SK-N-SH (cell line): ENCODE data around the gene TMEM132D. TPM values are rescaled to one million over a fixed set of nuclear protein-coding genes. Genes with fewer than 3 reads are reported as not detected.

Source experiments
- CTCF ChIA-PET: fragments of 300-600, 350-600 bp; formaldehyde crosslinking; extraction: SDS; loops from one replicate; lab custom pipeline; 2021; lab: Yijun Ruan, JAX
- POLR2A ChIA-PET: fragments of 350-600 bp; sonication (Branson Sonifier 250); formaldehyde crosslinking; extraction: SDS; loops from one replicate; lab custom pipeline; 2020; ENCODE audit warnings: antibody characterized with exemption, inconsistent platforms; lab: Yijun Ruan, JAX
- DNase-seq: peaks from one replicate; pipeline ENCODE4 v3.0.0; 2012
- H2AFZ ChIP-seq: fragments of 200-600 bp; sonication (generic); 2 replicates; pipeline ENCODE4 v1.8.1; 2016; ENCODE audit warnings: antibody characterized with exemption, mild to moderate bottlenecking, low read depth
- H3F3A ChIP-seq: fragments of 200-600 bp; sonication (generic); replicated peaks from 2 replicates; pipeline ENCODE3; 2016; ENCODE audit warnings: antibody characterized with exemption, mild to moderate bottlenecking; ENCODE audit not compliant: insufficient read depth
- H3K27ac ChIP-seq, 2 experiments: fragments of 200-500 bp in 1 of 2; fragments of 200-600 bp in 1 of 2; sonication (Bioruptor generic) in 1 of 2; sonication (generic), shearing (Covaris generic) in 1 of 2; 2 replicates each; pipeline versions ENCODE4 v1.5.1 to v1.6.1; 2014 to 2016; ENCODE audit warnings: low read depth in 2 of 2, inconsistent platforms in 1 of 2, low read length in 1 of 2, mild to moderate bottlenecking in 1 of 2, mixed read lengths in 1 of 2
- H3K27me3 ChIP-seq: fragments of 200-600 bp; sonication (generic), shearing (Covaris generic); 2 replicates; pipeline ENCODE4 v1.6.1; 2016; ENCODE audit warnings: mixed run types; ENCODE audit not compliant: insufficient read depth
- H3K36me3 ChIP-seq, 2 experiments: fragments of 200-500 bp in 1 of 2; fragments of 200-600 bp in 1 of 2; sonication (Bioruptor generic) in 1 of 2; sonication (generic) in 1 of 2; replicated peaks in 1 of 2; 2 replicates each; pipeline versions ENCODE3 to v1.5.1; 2014 to 2016; ENCODE audit warnings: low read length in 1 of 2, mild to moderate bottlenecking in 1 of 2; ENCODE audit not compliant: insufficient read depth in 2 of 2, control insufficient read depth in 1 of 2
- H3K4me1 ChIP-seq, 2 experiments: fragments of 200-500 bp in 1 of 2; fragments of 200-600 bp in 1 of 2; sonication (Bioruptor generic) in 1 of 2; sonication (generic), shearing (Covaris generic) in 1 of 2; 2 replicates each; pipeline versions ENCODE4 v1.5.1 to v1.6.1; 2014 to 2016; ENCODE audit warnings: low read depth in 1 of 2, low read length in 1 of 2, mixed run types in 1 of 2; ENCODE audit not compliant: insufficient read depth in 2 of 2, control insufficient read depth in 1 of 2
- H3K4me2 ChIP-seq: fragments of 200-600 bp; sonication (generic), shearing (Covaris generic); 2 replicates; pipeline ENCODE4 v1.6.1; 2017; ENCODE audit warnings: mixed run types
- H3K4me3 ChIP-seq, 2 experiments: fragments of 200-500 bp in 1 of 2; fragments of 200-600 bp in 1 of 2; sonication (Bioruptor generic) in 1 of 2; sonication (generic), shearing (Covaris generic) in 1 of 2; 2 replicates each; pipeline versions ENCODE4 v1.5.1 to v1.8.1; 2014 to 2016; ENCODE audit warnings: low read depth in 2 of 2, inconsistent platforms in 1 of 2, low read length in 1 of 2, mild to moderate bottlenecking in 1 of 2, mixed read lengths in 1 of 2, moderate library complexity in 1 of 2
- H3K79me2 ChIP-seq: fragments of 200-600 bp; sonication (generic); 2 replicates; pipeline ENCODE4 v1.8.1; 2017; ENCODE audit warnings: mild to moderate bottlenecking; ENCODE audit not compliant: insufficient read depth
- H3K9ac ChIP-seq: fragments of 200-600 bp; sonication (generic); 2 replicates; pipeline ENCODE4 v1.6.1; 2017; ENCODE audit warnings: mixed run types
- H3K9me2 ChIP-seq: fragments of 200-600 bp; sonication (generic); 2 replicates; pipeline ENCODE4 v1.6.1; 2017; ENCODE audit warnings: mixed run types
- H3K9me3 ChIP-seq: fragments of 200-600 bp; sonication (generic); 2 replicates; pipeline ENCODE4 v1.6.1; 2017; ENCODE audit warnings: mixed run types, mild to moderate bottlenecking, moderate library complexity
- H4K20me1 ChIP-seq: fragments of 200-600 bp; sonication (generic); 2 replicates; pipeline ENCODE4 v1.6.1; 2017; ENCODE audit warnings: mild to moderate bottlenecking, mixed run types; ENCODE audit not compliant: insufficient read depth
- EZH2phosphoT487 ChIP-seq: fragments of 200-600 bp; sonication (generic); IDR thresholded peaks from 2 replicates; pipeline ENCODE4 v1.6.1; 2017; ENCODE audit warnings: low read depth, mixed run types, mild to moderate bottlenecking, antibody characterized with exemption, moderate library complexity, borderline replicate concordance
- FOXJ3 ChIP-seq: sonication (generic); formaldehyde crosslinking; IDR thresholded peaks from 2 replicates; pipeline ENCODE4 v1.5.1; 2020; ENCODE audit warnings: mild to moderate bottlenecking, missing genetic modification reagents
- JUND ChIP-seq: IDR thresholded peaks from 2 replicates; pipeline ENCODE4 v1.4.0; 2012
- MXI1 ChIP-seq: IDR thresholded peaks from 2 replicates; pipeline ENCODE4 v1.6.1; 2012; ENCODE audit warnings: mild to moderate bottlenecking, low read depth, low read length, improper control_type of control experiment
- NRF1 ChIP-seq: IDR thresholded peaks from 2 replicates; pipeline ENCODE4 v1.6.1; 2012; ENCODE audit warnings: low read depth, mild to moderate bottlenecking, low read length
- RCOR1 ChIP-seq: fragments of 150-350 bp; IDR thresholded peaks from 2 replicates; pipeline ENCODE4 v1.6.1; 2017; ENCODE audit warnings: antibody characterized with exemption, low read length
- RFX5 ChIP-seq: IDR thresholded peaks from 2 replicates; pipeline ENCODE4 v1.6.1; 2012; ENCODE audit warnings: mild to moderate bottlenecking, improper control_type of control experiment, low read length
- RXRA ChIP-seq: IDR thresholded peaks from 2 replicates; pipeline ENCODE4 v1.4.0; 2012; ENCODE audit warnings: low read depth, mild to moderate bottlenecking, borderline replicate concordance
- SIN3A ChIP-seq: IDR thresholded peaks from 2 replicates; pipeline ENCODE4 v1.6.1; 2012; ENCODE audit warnings: low read depth, mild to moderate bottlenecking, low read length, moderate library complexity, borderline replicate concordance
- SMC3 ChIP-seq: IDR thresholded peaks from 2 replicates; pipeline ENCODE4 v1.6.1; 2012; ENCODE audit warnings: low read depth, low read length, improper control_type of control experiment
- TEAD4 ChIP-seq: IDR thresholded peaks from 2 replicates; pipeline ENCODE4 v1.4.0; 2012; ENCODE audit warnings: mild to moderate bottlenecking, borderline replicate concordance; ENCODE audit not compliant: insufficient read depth
- WGBS: methylation state at CpG from one replicate; pipeline ENCODE4 v1.1.6; 2017; ENCODE audit warnings: low lambda C conversion rate; 5-methylcytosine and 5-hydroxymethylcytosine counted together
- polyA plus RNA-seq, 3 experiments: library from polyadenylated mRNA; depleted of rRNA; stranded (reverse); fragments of >200 nt; gene quantifications; 2 replicates each; pipeline ENCODE4 v1.2.3, GENCODE V29; 2012
- TF ChIP-seq, protein P1 (sequence below): fragments of 150-350 bp; IDR thresholded peaks from 2 replicates; pipeline ENCODE4 v1.6.1; 2016; ENCODE audit warnings: mild to moderate bottlenecking, low read depth, low read length
- TF ChIP-seq, protein P2 (sequence below): IDR thresholded peaks from 2 replicates; pipeline ENCODE4 v1.6.1; 2012; ENCODE audit warnings: mild to moderate bottlenecking, low read depth, low read length, moderate library complexity
- TF ChIP-seq, protein P3 (sequence below): IDR thresholded peaks from 2 replicates; pipeline ENCODE4 v1.4.0; 2012; ENCODE audit warnings: low read depth, borderline replicate concordance
- TF ChIP-seq, protein P4 (sequence below): IDR thresholded peaks from 2 replicates; pipeline ENCODE4; 2012

Gene TMEM132D
- polyA plus RNA-seq, 1 of the 3 experiments (the other 2 are of a cell fraction), result not detected

GRCh38 chr12:129163861-129164260 lies 740.0 kb downstream of the TMEM132D start:
- Histone ChIP-seq H3K9ac (no peak overlapping the region), H3K4me1 (no peaks in the 10 kb centered on the region), H3F3A (no peaks in the 10 kb centered on the region), H3K9me2 (no peaks in the 10 kb centered on the region), H3K79me2 (no peaks in the 10 kb centered on the region), H3K27me3 (no peaks in the 10 kb centered on the region), H3K36me3 (no peaks in the 10 kb centered on the region), H4K20me1 (no peaks in the 10 kb centered on the region), H3K9me3 (no peaks in the 10 kb centered on the region), H3K4me2 (no peak overlapping the region), H3K4me3 (no peak overlapping the region), H3K27ac (no peak overlapping the region), H2AFZ (no peak overlapping the region)
- WGBS, result 9% methylated on average over 6 of the region's 6 CpGs
- TF ChIP-seq, protein P1, sequence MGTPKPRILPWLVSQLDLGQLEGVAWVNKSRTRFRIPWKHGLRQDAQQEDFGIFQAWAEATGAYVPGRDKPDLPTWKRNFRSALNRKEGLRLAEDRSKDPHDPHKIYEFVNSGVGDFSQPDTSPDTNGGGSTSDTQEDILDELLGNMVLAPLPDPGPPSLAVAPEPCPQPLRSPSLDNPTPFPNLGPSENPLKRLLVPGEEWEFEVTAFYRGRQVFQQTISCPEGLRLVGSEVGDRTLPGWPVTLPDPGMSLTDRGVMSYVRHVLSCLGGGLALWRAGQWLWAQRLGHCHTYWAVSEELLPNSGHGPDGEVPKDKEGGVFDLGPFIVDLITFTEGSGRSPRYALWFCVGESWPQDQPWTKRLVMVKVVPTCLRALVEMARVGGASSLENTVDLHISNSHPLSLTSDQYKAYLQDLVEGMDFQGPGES, result no peak
- no peak for TF ChIP-seq EZH2phosphoT487
- no peak for TF ChIP-seq SIN3A
- TF ChIP-seq MXI1, result no peak
- no peak for TF ChIP-seq SMC3
- TF ChIP-seq RCOR1, result no peak
- TF ChIP-seq NRF1, result no peak
- TF ChIP-seq FOXJ3 (CRISPR knock-in tag), result no peak
- no peak for TF ChIP-seq RFX5
- TF ChIP-seq, protein P2, sequence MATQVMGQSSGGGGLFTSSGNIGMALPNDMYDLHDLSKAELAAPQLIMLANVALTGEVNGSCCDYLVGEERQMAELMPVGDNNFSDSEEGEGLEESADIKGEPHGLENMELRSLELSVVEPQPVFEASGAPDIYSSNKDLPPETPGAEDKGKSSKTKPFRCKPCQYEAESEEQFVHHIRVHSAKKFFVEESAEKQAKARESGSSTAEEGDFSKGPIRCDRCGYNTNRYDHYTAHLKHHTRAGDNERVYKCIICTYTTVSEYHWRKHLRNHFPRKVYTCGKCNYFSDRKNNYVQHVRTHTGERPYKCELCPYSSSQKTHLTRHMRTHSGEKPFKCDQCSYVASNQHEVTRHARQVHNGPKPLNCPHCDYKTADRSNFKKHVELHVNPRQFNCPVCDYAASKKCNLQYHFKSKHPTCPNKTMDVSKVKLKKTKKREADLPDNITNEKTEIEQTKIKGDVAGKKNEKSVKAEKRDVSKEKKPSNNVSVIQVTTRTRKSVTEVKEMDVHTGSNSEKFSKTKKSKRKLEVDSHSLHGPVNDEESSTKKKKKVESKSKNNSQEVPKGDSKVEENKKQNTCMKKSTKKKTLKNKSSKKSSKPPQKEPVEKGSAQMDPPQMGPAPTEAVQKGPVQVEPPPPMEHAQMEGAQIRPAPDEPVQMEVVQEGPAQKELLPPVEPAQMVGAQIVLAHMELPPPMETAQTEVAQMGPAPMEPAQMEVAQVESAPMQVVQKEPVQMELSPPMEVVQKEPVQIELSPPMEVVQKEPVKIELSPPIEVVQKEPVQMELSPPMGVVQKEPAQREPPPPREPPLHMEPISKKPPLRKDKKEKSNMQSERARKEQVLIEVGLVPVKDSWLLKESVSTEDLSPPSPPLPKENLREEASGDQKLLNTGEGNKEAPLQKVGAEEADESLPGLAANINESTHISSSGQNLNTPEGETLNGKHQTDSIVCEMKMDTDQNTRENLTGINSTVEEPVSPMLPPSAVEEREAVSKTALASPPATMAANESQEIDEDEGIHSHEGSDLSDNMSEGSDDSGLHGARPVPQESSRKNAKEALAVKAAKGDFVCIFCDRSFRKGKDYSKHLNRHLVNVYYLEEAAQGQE, result no peak
- no peak for TF ChIP-seq JUND
- TF ChIP-seq, protein P3, sequence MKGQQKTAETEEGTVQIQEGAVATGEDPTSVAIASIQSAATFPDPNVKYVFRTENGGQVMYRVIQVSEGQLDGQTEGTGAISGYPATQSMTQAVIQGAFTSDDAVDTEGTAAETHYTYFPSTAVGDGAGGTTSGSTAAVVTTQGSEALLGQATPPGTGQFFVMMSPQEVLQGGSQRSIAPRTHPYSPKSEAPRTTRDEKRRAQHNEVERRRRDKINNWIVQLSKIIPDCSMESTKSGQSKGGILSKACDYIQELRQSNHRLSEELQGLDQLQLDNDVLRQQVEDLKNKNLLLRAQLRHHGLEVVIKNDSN, result no peak
- TF ChIP-seq RXRA, result no peak
- TF ChIP-seq, protein P4, sequence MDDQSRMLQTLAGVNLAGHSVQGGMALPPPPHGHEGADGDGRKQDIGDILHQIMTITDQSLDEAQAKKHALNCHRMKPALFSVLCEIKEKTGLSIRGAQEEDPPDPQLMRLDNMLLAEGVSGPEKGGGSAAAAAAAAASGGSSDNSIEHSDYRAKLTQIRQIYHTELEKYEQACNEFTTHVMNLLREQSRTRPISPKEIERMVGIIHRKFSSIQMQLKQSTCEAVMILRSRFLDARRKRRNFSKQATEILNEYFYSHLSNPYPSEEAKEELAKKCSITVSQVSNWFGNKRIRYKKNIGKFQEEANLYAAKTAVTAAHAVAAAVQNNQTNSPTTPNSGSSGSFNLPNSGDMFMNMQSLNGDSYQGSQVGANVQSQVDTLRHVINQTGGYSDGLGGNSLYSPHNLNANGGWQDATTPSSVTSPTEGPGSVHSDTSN, result no peak
- no peak for TF ChIP-seq TEAD4
- DNase-seq, result no peak
- ChIA-PET CTCF (no interaction called here), POLR2A (no interaction called here)
